ENCODE data around the gene TWNK.
A peak's percentile ranks its signal among the peaks of the same experiment; 100 is the strongest.
"Not testable (repeated sequence)": the region's sequence is repeated elsewhere in the genome, so short reads cannot be mapped to it uniquely, and the experiment has no call there.

The TWNK gene

GRCh38 chr10:100975397-100975796, 11.9 kb upstream of the TWNK start:
- not testable (repeated sequence) for DNase-seq

- DNase-seq: no peak
Observed at GRCh38 chr10:100976906-100977305, 10.4 kb upstream of the TWNK start.

DNA sequence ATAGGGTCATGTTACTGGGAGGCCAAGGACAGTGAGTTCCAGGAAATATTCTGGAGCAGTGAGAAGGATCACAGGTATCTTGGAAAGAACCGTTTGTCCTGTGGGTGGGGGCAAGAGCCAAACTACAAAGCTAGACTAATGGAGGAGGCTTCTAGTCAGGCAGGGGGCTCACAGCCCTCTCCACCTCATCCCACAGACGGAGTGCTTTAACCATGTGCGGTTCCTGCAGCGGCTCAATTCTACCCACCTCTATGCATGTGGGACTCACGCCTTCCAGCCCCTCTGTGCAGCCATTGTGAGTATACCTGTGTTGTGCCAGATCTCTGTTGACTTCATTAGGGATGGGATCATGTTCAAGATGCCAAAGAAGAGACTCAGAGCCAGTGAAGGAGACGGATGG, 9.9 kb upstream of the TWNK start:
- no peak for DNase-seq

DNA sequence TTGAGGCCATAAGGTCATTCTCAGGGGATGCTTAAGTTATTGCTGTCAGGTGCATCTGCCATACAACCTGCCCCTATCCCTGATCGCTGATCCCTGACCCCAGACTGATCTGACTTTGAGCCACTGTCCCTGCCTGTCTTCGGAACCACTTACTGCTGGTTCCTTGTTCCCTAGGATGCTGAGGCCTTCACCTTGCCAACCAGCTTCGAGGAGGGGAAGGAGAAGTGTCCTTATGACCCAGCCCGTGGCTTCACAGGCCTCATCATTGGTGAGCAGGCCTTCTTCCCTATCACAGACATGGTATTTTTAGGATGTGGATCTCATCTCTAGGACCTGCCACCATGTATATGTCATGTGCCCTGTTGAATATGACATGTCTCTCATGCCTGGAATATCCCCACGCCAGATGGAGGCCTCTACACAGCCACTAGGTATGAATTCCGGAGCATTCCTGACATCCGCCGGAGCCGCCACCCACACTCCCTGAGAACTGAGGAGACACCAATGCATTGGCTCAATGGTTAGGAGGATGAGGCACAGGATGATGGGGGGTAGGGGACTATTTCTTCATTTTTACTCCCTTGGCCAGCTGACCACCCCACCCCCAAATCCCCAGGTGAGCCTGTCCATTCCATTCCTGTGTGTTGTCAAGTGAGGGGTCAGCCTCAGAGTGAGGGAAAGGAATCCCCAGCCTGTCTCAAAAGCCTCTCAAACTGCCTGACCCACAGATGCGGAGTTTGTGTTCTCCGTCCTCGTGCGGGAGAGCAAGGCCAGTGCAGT, 9.0 kb upstream of the TWNK start:
- no peak for DNase-seq

GRCh38 chr10:100978901-100979195, 8.5 kb upstream of the TWNK start:
- no peak for DNase-seq

DNA sequence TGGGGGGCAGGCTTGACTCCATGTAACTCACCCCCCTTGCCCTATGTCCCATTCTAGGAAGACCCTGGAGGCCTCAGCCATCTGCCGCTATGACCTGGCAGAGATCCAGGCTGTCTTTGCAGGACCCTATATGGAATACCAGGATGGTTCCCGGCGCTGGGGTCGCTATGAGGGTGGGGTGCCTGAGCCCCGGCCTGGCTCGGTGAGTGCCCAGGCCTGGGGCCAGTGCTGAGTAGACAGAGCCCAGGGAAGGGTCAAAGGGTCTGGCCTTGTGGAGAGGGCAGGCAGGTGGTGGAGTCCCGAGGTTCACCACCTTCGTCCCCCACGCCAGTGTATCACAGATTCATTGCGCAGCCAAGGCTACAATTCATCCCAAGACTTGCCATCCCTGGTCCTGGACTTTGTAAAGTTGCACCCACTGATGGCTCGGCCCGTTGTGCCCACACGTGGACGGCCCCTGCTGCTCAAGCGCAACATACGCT, 7.5 kb upstream of the TWNK start:
- DNase-seq: no peak

- no peak for DNase-seq
Observed at GRCh38 chr10:100980311-100980710, 7.0 kb upstream of the TWNK start.

DNA sequence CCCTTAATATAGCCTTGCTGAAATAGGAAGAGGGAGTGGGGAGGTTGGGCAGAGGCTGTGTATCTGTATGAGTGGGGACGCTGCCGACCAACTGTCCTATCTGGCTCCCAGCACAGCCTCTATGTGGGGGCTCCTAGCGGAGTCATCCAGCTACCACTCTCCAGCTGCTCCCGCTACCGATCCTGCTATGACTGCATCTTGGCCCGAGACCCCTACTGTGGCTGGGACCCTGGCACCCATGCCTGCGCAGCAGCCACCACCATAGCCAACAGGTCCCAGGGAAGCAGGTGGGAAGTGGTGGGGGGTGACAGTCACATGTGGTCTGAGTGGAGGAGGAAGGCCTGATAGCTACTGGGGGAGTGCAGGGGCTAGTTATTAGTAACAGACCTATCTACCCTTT, 6.6 kb upstream of the TWNK start:
- DNase-seq: no peak

DNA sequence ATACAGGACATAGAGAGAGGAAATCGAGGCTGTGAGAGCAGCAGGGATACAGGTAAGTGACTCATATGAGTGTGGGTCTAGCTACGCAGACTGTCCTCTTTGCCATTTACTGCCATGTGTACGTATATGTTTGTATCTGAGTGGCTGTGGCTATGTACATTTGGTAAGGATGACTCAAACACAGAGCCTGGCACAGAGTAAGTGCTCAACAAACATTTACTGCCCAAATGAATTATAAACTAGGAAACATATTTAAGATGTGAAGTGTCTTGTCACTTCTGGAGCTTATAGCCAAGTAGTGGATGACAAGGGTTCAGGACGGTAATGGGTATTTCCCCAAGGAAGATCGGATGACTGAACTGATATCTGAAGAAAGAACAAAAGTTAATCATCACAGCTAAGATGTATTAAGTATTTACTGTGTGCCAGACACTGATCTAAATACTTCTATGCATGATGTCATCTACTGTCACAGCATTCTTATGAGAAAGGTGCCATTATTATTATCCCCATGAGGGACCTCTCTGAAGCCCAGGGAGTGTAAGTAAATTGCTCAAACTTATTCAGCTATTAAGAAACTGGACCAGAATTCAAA, 6.1 kb upstream of the TWNK start:
- DNase-seq: no peak

DNA sequence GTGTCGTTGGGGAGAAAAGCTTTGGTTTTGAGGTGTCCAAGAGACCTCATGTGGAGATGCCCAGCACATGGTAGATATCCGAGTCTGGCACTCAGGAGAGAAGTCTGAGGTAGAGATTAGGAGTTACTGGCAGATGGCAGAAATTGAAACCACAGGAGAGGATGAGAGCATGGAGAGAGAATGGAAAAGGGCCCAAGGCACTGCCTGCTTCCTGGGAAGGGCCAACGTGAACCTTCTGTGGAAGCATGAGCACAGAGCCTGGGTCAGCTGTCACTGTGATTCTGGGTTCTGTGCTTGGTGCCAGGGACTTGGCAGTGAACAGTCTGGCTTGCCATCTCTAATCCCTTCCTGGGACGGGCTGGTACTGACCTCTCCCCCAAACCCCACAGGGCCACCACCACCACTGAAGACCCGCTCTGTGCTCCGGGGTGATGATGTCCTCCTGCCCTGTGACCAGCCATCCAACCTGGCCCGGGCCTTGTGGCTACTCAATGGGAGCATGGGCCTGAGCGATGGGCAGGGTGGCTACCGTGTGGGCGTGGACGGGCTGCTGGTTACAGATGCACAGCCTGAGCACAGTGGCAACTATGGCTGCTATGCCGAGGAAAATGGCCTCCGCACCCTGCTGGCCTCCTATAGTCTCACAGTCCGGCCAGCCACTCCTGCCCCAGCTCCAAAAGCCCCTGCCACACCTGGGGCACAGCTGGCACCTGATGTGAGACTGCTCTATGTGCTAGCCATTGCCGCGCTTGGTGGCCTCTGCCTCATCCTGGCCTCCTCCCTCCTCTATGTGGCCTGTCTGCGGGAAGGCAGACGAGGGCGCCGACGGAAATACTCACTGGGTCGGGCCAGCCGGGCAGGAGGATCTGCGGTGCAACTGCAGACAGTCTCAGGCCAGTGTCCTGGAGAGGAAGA, 4.2 kb upstream of the TWNK start:
- no peak for DNase-seq

DNA sequence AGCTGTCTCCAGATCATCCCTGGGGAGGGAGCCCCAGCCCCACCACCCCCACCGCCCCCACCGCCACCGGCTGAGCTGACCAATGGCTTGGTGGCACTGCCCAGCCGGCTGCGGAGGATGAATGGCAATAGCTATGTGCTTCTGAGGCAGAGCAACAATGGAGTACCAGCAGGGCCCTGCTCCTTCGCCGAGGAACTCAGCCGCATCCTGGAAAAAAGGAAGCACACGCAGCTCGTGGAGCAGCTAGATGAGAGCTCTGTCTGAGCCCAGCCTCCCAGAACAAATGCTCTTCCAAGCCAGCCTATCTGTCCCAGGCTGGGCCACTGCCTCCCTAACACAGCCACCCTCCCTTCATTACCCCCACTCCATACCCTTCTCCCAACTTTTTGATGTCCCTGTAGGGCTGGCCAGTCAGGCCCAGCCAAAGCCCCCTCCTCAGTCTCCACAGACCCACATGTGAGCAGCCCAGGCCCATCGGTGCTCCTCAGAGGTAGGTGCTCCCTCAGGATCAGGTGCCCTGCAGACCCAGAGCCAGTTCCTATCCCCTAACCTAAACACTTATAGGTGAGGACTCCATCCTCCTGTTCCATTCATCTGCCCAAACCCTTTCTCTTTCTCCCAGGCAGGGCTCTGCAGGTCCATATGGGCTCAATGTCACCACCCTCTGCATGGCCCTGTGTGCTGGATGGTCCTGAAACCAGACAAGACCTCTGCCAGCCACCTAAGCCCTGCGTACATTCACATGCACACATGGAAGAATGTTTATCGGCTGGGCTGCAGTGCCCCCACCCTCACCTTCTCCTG, 3.3 kb upstream of the TWNK start:
- DNase-seq: no peak

- DNase-seq: no peak
Observed at GRCh38 chr10:100984672-100985177, 2.6 kb upstream of the TWNK start.

GRCh38 chr10:100985336-100985735, 2.0 kb upstream of the TWNK start:
- no peak for DNase-seq

- DNase-seq: no peak
Observed at GRCh38 chr10:100986623-100986951, 756 bp upstream of the TWNK start.

DNA sequence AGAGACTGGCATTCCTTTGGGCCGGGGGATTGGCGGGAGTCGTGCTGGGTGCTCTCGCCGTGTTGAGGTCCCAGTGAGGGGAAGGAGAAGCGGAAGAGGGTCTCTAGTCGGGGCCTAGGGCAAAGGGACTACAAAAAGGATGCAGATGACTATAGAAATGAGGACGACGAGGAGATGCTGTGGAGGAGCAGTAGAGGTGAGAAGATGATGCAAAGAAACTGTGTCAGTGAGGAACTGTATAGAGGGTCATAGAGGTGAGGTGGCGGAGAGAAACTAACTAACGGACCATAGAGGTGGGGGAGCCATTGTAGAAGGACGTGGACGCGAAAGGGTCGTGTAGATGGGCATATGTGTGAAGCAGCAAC, 324 bp downstream of the TWNK start:
- no peak for DNase-seq

DNA sequence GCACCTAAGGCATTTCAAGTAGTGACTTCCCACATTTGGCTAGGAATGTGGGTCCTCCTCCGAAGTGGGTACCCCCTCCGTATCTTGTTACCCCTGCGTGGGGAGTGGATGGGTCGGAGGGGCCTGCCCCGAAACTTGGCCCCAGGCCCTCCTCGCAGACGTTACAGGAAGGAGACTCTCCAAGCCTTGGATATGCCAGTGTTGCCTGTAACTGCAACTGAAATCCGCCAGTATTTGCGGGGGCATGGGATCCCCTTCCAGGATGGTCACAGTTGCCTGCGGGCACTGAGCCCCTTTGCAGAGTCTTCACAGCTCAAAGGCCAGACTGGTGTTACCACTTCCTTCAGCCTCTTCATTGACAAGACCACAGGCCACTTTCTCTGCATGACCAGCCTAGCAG, 823 bp downstream of the TWNK start:
- DNase-seq: no peak

- no peak for DNase-seq
Observed at GRCh38 chr10:100989088-100989487, 1.7 kb downstream of the TWNK start.

DNA sequence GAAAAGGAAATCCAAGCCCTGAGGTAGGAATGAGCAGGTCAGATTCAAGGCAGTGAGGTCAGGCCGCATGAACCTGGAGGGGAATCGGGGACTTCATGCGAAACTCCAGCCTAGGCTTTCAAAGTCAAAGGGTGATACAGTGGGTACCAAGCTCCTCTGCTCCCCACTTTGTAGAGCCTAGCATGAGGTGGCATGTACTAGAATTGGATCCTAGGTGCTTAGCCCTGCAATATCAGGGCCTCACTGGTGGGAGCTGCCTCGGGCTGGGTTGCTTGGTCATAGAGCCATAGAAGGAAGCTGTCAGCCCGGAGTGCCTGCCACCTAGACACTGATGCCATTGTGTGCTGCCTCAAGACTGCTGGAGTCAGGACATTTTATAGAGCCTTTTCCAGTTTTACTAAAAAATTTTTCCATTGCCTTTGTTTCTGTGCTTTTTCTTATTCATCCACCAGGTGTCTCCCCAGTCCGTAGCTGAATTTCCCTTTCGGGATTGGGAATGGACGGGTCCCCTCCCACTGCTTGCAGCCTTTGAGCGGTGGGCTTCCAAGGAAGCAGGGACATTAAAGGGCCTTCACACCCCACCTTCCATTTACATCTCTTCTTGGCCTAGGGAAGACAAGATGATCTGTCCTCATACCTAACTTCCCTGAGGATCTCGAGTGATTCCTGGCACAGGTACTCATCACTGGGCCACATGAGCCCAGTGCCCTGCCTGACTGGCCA, 6.8 kb downstream of the TWNK start:
- DNase-seq: no peak

- DNase-seq: no peak
Observed at GRCh38 chr10:100995181-100995580, 7.8 kb downstream of the TWNK start.

- peak; percentile 30 for DNase-seq
Observed at GRCh38 chr10:100996678-100997359, 9.5 kb downstream of the TWNK start.

DNA sequence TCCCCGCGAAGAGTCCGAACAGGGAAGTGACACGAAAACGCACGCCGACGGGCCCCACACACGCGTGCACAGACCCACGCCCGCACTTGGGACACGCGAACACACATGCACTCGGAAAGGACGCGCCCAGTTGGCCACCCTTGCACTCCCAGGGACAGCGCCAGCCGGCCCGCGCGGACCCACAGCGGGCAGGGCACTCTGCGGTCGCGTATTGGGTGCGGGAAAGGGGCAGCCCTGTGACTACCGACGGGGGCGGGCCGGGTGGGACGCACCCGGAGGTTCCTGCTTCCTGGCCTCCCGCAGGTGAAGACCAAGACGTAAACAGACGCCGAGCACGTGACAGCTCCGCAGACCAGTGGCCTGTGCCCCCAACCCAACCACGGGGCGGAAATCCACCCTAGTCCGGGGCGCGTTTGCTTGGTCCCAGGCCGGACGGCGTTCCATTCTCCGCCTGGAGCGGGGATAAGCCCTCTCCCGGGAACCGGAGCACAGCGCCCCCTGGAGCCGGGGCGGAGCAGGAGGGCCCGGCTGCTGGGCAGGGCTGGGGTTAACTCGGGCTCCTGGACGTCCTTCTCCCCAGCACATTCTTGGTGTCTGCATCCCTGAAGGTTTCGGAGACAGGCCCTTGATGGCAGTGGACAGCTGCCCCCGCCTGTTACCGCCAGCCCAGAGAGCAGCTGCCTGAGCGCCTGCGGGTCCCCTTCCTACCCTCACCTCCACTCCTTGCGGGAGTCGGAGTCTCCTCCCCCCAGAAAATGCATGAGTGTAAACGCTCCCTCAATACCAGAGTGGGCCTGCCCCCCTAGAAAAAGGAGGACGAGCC, 10.2 kb downstream of the TWNK start:
- peak; percentile 69 for DNase-seq
